HepG2 (cell line): ENCODE measurements around the gene MED13. TPM values are rescaled to one million over a fixed set of nuclear protein-coding genes. Genes with fewer than 3 reads are reported as not detected.

Experiments used
- DMAP1 ChIP-seq: IDR thresholded peaks from 2 replicates; pipeline ENCODE4 v1.6.1; 2016
- DNMT1 ChIP-seq: sonication (generic); formaldehyde crosslinking; IDR thresholded peaks from 2 replicates; pipeline ENCODE4 v1.5.1; 2020; ENCODE audit warnings: mild to moderate bottlenecking, missing genetic modification reagents
- EED ChIP-seq: sonication (generic); formaldehyde crosslinking; IDR thresholded peaks from 2 replicates; pipeline ENCODE4 v1.5.0; 2020; ENCODE audit warnings: mild to moderate bottlenecking, missing genetic modification reagents
- ELF3 ChIP-seq: IDR thresholded peaks from 2 replicates; pipeline ENCODE4 v1.6.1; 2016; ENCODE audit warnings: missing genetic modification reagents, missing compliant biosample characterization
- HNRNPH1 ChIP-seq: fragments of 200-400 bp; formaldehyde crosslinking; optimal IDR thresholded peaks from 2 replicates; pipeline ENCODE3; 2017; ENCODE audit warnings: mild to moderate bottlenecking, low read depth, low read length
- IRF1 ChIP-seq: sonication (generic); formaldehyde crosslinking; IDR thresholded peaks from 2 replicates; pipeline ENCODE4 v1.4.0; 2020; ENCODE audit warnings: low read depth, mild to moderate bottlenecking, missing genetic modification reagents
- MAZ ChIP-seq, 2 experiments: sonication (generic) in 1 of 2; formaldehyde crosslinking in 1 of 2; IDR thresholded peaks; 2 replicates each; pipeline versions ENCODE4 v1.5.0 to v1.6.1; 2012 to 2020; ENCODE audit warnings: low read depth in 2 of 2, mild to moderate bottlenecking in 2 of 2, borderline replicate concordance in 1 of 2, improper control_type of control experiment in 1 of 2, low read length in 1 of 2, missing genetic modification reagents in 1 of 2, moderate library complexity in 1 of 2
- NR2F2 ChIP-seq: IDR thresholded peaks from 2 replicates; pipeline ENCODE4 v1.6.1; 2012; ENCODE audit warnings: low read depth, inconsistent platforms, borderline replicate concordance
- PRMT3 ChIP-seq: sonication (generic); formaldehyde crosslinking; IDR thresholded peaks from 2 replicates; pipeline ENCODE4 v1.8.1; 2022; ENCODE audit warnings: low read depth, mild to moderate bottlenecking, moderate library complexity, missing genetic modification reagents, borderline replicate concordance
- RBM22 ChIP-seq: fragments of 200-400 bp; formaldehyde crosslinking; optimal IDR thresholded peaks from 2 replicates; pipeline ENCODE3; 2017; ENCODE audit warnings: mild to moderate bottlenecking, low read length, moderate library complexity
- SOX13 ChIP-seq, 3 experiments: fragments of 450-650 bp in 1 of 3; sonication (generic) in 1 of 3; formaldehyde crosslinking in 1 of 3; IDR thresholded peaks in 2 of 3; conservative IDR thresholded peaks in 1 of 3; 2 replicates each; pipeline versions ENCODE4 v1.5.0 to v1.6.1; 2016 to 2020; ENCODE audit warnings: antibody characterized with exemption in 1 of 3, mild to moderate bottlenecking in 1 of 3, missing compliant biosample characterization in 1 of 3, missing genetic modification reagents in 1 of 3, moderate library complexity in 1 of 3
- SPEN ChIP-seq: sonication (generic); formaldehyde crosslinking; IDR thresholded peaks from 2 replicates; pipeline ENCODE4 v1.5.1; 2020; ENCODE audit warnings: low read depth, mild to moderate bottlenecking, missing genetic modification reagents
- STAT5B ChIP-seq: sonication (generic); formaldehyde crosslinking; IDR thresholded peaks from 2 replicates; pipeline ENCODE4 v1.4.0; 2020; ENCODE audit warnings: missing genetic modification reagents
- TERF1 ChIP-seq: sonication (generic); formaldehyde crosslinking; IDR thresholded peaks from 2 replicates; pipeline ENCODE4 v1.8.0; 2022; ENCODE audit warnings: mild to moderate bottlenecking, missing genetic modification reagents, moderate library complexity
- ZNF136 ChIP-seq: sonication (generic); formaldehyde crosslinking; IDR thresholded peaks from 2 replicates; pipeline ENCODE4 v1.8.1; 2022; ENCODE audit warnings: low read depth, mild to moderate bottlenecking, moderate library complexity, missing genetic modification reagents
- ZNF451 ChIP-seq: sonication (generic); formaldehyde crosslinking; IDR thresholded peaks from 2 replicates; pipeline ENCODE4 v1.5.0; 2020; ENCODE audit warnings: mild to moderate bottlenecking, missing genetic modification reagents
- ZNF687 ChIP-seq: sonication (generic); formaldehyde crosslinking; IDR thresholded peaks from 2 replicates; pipeline ENCODE4 v1.5.1; 2020; ENCODE audit warnings: mild to moderate bottlenecking, missing genetic modification reagents, moderate library complexity
- ZNF75D ChIP-seq: sonication (generic); formaldehyde crosslinking; IDR thresholded peaks from 2 replicates; pipeline ENCODE4 v1.8.1; 2023; ENCODE audit warnings: missing genetic modification reagents, mild to moderate bottlenecking, borderline replicate concordance
- ZNF775 ChIP-seq: sonication (generic); formaldehyde crosslinking; IDR thresholded peaks from 2 replicates; pipeline ENCODE4 v1.4.0; 2020; ENCODE audit warnings: missing genetic modification reagents, mild to moderate bottlenecking, moderate library complexity, borderline replicate concordance
- ZNF776 ChIP-seq: sonication (generic); formaldehyde crosslinking; IDR thresholded peaks from 2 replicates; pipeline ENCODE4 v1.4.0; 2020; ENCODE audit warnings: mild to moderate bottlenecking, missing genetic modification reagents
- polyA plus RNA-seq, 8 experiments: library from polyadenylated mRNA; depleted of rRNA in 3 of 8; stranded (reverse) in 7 of 8; unstranded in 1 of 8; fragments of >200 nt; fragmentation: Illumina TruSeq in 4 of 8; extraction: Trizol in 4 of 8; gene quantifications; 2 replicates each; pipeline versions ENCODE4 v1.2.1 to v1.2.3, GENCODE V29; 2011 to 2016; ENCODE audit warnings: low read depth in 4 of 8, missing spikeins in 1 of 8, mixed read lengths in 1 of 8; ENCODE audit not compliant: insufficient read depth in 1 of 8
- total RNA-seq, 5 experiments: library from RNA; depleted of rRNA; stranded (reverse); fragments of >200 nt; fragmentation: Illumina TruSeq; extraction: Trizol; gene quantifications; 2 replicates each; pipeline ENCODE4 v1.2.3, GENCODE V29; 2016; ENCODE audit warnings: low read depth in 1 of 5
- TF ChIP-seq, protein P1 (sequence below): sonication (generic); formaldehyde crosslinking; IDR thresholded peaks from 2 replicates; pipeline ENCODE4 v1.9.0; 2022; ENCODE audit warnings: low read depth, missing genetic modification reagents

The MED13 gene
- total and polyA plus RNA-seq, 2 of the 13 experiments (the other 11 are each of a cell fraction or from before 2014, with no cell fraction given): 27.4 to 69.1 TPM

DNA sequence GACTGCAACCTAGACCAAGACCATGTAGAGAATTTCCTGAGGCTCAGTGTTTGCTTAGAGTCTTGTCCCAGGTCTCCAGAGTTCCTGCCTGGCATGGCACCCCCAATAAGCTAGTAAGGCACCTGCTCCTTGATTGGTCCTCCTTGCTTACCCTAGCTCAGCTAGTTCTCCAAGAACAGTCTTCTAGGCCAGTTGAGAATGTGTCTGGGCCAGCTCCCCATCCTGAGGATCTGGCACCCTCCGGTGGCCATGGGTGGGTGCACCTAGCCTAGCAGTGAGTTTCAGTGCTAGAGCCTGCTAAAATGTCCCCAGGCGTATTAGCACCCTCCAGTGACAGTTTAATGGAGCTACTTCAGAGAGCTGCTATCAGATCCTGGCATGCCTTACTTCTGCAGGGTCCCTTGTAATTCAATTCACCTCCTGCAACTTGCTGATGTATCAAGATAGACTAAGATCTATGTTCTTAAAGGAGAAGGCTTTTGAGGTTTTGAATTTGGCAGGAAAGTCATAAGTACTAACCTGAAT is 44.4 kb upstream of the MED13 start (continued):
- TF ChIP-seq ZNF451 (CRISPR knock-in tag): 0 out of 2 replicates have a peak, but pooled peaks have one; percentile 48
- TF ChIP-seq IRF1 (CRISPR knock-in tag): no peak
- 0 out of 2 replicates have a peak, but pooled peaks have one; percentile 13 for TF ChIP-seq PRMT3
- no peak; the same call in 1 of the 2 replicates for TF ChIP-seq MAZ (IDR thresholded peaks at IDR 0.05; ENCODE audit: borderline replicate concordance, low read depth, low read length)
- TF ChIP-seq MAZ (CRISPR knock-in tag; IDR thresholded peaks at IDR 0.05; ENCODE audit: low read depth): 0 out of 2 replicates have a peak, but pooled peaks have one; percentile 35
- no peak for TF ChIP-seq HNRNPH1
- TF ChIP-seq STAT5B (CRISPR knock-in tag): peak; percentile 85; the same call in 1 of the 2 replicates
- TF ChIP-seq DMAP1: 0 out of 2 replicates have a peak, but pooled peaks have one; percentile 39
- TF ChIP-seq ZNF775 (CRISPR knock-in tag): no peak
- no peak for TF ChIP-seq ZNF136
- 0 out of 2 replicates have a peak, but pooled peaks have one; percentile 56 for TF ChIP-seq DNMT1
- no peak for TF ChIP-seq SOX13 (IDR thresholded peaks at IDR 0.05)
- TF ChIP-seq SOX13 (CRISPR knock-in tag; conservative IDR thresholded peaks at IDR 0.05 in 1 of 2, IDR thresholded peaks at IDR 0.05 in 1 of 2): peak in 1 of 2 experiments; percentile 53; a peak in 2 of 4 replicates
- TF ChIP-seq NR2F2: no peak
- TF ChIP-seq ZNF776 (CRISPR knock-in tag): no peak
- peak; percentile 81 for TF ChIP-seq ELF3 (CRISPR knock-in tag)
- peak; percentile 11; the same call in 1 of the 2 replicates for TF ChIP-seq ZNF687
- TF ChIP-seq, protein P1, sequence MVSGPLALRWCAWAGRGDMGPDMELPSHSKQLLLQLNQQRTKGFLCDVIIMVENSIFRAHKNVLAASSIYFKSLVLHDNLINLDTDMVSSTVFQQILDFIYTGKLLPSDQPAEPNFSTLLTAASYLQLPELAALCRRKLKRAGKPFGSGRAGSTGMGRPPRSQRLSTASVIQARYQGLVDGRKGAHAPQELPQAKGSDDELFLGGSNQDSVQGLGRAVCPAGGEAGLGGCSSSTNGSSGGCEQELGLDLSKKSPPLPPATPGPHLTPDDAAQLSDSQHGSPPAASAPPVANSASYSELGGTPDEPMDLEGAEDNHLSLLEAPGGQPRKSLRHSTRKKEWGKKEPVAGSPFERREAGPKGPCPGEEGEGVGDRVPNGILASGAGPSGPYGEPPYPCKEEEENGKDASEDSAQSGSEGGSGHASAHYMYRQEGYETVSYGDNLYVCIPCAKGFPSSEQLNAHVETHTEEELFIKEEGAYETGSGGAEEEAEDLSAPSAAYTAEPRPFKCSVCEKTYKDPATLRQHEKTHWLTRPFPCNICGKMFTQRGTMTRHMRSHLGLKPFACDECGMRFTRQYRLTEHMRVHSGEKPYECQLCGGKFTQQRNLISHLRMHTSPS (CRISPR knock-in tag): peak; percentile 33; the same call in 1 of the 2 replicates
- TF ChIP-seq SPEN (CRISPR knock-in tag): 0 out of 2 replicates have a peak, but pooled peaks have one; percentile 28
- TF ChIP-seq EED (CRISPR knock-in tag): no peak
- no peak for TF ChIP-seq ZNF75D
- TF ChIP-seq RBM22: no peak
- no peak for TF ChIP-seq TERF1 (CRISPR knock-in tag)
